Activated CD4-positive, alpha-beta T cell treated with anti-CD3 and anti-CD28 coated beads for 24 hours (primary cell): ENCODE results near the gene KAZN.

Source experiments
- DNase-seq, 2 donors: peaks; one replicate each; pipeline ENCODE4 v3.0.0-alpha.2; 2020; ENCODE audit warnings: low read depth in 2 of 2

Gene KAZN

DNA sequence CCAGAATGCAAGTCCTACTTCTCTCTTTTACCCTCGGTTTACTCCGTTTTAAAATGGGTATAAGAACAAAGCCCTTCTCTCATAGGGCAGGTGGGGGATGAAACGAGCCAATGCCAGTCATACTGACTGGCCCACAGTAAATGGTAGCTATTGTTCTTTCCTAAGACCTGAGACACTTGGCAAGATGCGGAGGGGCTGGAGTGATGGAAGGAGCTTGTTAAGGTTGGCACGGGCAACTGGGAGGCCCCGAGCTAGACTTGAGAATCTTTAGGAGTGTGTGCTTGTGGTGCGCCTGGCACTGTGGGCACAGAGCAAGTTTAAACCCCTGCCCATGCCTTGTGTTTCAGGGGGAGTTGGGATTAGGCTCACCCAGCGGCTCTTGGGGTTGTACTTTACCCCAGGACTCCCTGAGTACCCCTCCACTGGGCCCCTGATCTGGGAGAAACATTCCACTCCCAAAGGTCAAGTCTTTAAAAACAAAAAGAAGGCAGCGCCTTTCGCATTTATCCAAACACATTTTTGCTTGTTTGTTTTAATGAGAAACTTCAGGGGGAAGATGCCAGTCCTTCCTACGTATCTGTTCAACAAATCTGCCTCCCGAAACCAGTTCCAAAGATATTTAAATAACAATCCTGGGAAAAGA lies 314.5 kb downstream of the KAZN start:
- DNase-seq = no peak

DNA sequence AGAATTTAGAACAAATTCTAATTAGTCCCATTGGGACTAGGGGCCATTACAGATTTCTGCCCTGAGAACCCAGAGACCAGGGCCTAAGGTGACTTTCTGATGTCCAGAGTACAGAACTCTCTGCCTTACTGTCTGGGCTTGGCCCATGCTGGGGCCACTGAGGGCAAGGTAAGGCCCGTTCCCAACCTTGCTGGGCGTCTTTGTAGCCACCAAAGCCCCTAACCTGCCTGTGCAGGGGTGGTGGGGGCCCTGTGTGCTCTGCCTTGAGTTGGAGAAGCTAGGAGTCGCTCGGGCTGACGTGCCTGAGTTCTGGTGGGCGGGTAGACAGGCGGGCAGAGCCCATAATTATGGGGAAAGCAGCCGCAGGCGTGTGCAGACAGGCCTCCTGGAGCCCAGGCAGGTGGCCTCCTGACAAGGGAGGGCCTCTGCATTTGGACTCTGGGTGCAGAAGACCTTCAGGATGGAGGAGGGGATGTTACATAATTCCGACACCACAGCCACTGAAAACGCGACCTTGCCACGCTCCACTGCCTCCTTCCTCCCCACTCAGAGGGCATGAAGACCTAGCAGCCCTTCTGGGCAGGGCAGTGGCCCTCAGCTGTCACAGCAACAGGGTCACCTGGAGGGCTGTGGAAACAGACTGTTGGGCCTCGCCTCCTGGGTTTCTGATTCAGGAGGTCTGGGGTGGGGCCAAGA lies 315.1 kb downstream of the KAZN start:
- DNase-seq = no peak

DNA sequence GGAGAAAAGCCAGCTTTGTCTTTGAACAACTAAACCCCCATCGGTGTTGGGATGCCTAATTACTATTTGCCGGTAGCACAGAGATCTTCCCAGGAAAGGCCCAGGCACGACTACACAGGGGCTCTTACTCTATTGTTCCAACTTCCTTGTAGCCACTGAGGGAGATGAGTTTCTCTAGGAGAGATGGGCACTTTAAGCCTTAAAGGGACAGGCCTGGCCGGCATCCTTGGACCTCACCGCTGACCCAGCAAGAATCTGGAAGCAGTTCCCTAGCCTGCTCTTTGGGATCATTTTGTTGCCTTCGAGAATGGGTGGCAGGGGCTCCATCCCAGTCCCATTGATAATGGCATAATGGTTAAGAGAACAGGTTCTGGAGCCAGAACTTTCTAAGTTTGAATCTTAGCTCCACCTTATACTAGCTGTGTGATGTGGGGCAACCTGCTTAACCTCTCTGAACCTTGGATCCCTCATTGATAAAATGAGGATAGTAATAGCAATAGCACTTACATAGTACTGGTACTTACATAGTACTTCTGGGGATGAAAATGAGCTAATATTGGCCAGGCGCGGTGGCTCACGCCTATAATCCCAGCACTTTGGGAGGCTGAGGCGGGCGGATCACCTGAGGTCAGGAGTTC lies 316.0 kb downstream of the KAZN start:
- DNase-seq = no peak

DNA sequence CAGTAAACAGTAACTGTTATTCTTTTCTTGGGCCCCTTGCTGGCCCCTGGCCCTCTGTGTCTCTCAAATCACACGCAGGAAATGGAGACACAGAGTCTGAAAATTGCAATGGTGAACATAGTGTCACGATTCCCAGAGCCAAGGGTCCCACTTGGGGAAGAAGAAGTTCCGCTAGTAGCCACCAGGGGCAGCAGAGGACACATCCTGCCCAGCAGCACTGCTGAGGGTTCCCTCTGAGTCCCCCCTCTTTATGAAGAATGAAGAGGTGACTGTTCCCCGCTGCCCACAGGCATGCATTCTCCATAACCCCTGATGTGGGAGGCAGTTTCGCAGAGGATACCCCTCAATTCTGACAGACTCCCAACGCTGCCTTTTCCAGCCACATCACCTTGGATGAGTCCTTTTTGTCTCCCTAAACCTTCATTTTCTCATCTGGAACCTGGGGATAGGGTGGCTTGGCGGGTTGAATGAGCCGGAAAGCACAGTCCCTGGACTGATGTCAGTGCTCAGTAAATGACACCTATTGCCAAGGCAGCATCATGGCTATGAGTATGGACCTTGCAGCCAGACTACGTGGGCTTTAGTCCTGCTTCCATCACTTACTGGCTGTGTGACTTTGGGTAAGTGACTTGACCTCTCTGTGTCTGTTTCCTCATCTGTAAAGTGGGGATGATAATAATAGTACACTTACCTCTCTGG lies 317.0 kb downstream of the KAZN start:
- peak; percentile 25 to 27 for DNase-seq

DNA sequence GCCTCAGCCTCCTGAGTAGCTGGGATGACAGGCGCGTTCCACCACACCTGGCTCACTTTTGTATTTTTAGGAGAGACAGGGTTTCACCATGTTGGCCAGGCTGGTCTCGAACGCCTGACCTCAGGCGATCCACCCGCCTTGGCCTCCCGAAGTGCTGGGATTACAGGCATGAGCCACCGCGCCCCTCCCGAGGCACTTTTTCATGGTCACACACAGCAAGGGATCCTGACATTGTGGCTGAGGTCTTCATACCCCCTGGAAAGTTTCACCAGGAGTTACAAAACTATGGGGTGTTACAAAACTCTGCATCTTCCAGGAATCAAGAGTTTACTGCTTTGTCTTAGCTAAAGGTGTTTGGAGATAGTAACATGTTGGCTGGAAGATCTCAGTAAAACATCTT lies 320.8 kb downstream of the KAZN start:
- no peak for DNase-seq

DNA sequence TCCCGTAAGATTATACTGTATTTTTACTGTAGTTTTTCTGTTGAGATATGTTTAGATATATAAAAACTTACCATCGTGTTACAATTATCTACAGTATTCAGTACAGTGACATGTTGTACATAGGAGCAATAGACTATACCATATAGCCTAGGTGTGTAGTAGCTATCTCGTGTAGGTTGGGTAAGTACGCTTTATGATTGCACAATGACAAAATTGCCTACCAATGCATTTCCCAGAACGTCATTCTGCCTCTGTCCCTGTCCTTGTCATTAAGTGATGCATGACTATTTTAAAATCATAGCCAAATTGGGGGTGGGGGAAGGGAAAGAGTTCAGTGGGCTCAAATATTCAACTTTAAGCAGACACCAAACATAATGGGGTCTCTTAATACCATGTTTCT lies 321.3 kb downstream of the KAZN start:
- DNase-seq = no peak

DNA sequence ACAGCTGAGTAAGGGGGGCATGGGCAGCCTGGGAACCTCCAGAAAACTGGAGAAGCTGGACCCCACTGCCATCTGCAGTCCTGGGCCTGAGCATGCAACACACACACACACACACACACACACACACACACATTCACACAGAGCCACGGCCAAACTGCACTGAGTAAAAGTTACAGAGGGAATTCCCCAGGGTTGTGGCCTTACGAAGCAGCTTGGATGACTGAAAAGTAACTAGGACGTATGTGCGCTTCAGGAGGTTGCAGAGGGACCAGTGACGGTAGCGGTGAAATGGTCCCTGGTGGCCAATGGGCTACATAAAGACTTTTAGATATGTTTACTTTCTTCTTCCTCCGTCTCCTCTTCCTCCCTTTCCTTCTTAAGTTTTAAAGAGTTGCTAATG lies 322.6 kb downstream of the KAZN start:
- DNase-seq = no peak

DNA sequence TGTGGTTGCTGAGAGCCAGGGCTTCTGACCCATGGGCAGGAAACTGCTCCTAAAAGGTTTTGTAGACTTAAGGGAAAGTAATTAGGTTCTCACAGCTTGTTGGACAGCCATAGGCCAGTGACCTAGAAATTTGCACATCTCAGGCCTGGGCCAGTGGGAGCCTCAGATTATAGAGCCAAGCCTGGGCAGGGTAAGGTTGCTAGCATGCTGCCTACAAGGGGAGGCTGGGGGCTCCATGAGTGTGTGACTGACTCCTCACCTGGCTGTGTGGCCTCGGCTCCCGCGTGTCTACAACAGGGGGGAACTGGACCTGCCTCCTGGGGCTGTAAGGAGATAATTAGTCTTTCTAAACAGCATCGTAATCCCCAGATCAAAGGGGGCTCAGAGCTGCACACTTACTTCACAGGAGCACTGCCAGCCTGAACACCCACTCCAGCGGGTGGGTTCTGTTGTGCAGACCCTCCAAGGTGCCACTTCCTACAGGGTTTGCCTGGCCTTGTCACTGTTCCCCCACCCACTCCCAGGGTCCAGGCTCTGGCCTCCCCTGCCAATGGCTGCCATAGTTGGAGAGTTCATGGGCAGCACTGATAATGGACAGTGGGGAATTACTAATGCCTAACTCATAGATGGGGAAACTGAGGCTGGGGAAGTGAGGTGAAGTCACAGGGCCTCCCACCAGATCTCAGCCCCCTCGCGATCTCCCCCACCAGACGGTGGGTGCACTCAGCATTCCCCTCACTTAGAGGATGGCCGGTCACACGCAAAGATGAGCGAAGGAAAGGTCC lies 324.6 kb downstream of the KAZN start:
- DNase-seq = no peak

DNA sequence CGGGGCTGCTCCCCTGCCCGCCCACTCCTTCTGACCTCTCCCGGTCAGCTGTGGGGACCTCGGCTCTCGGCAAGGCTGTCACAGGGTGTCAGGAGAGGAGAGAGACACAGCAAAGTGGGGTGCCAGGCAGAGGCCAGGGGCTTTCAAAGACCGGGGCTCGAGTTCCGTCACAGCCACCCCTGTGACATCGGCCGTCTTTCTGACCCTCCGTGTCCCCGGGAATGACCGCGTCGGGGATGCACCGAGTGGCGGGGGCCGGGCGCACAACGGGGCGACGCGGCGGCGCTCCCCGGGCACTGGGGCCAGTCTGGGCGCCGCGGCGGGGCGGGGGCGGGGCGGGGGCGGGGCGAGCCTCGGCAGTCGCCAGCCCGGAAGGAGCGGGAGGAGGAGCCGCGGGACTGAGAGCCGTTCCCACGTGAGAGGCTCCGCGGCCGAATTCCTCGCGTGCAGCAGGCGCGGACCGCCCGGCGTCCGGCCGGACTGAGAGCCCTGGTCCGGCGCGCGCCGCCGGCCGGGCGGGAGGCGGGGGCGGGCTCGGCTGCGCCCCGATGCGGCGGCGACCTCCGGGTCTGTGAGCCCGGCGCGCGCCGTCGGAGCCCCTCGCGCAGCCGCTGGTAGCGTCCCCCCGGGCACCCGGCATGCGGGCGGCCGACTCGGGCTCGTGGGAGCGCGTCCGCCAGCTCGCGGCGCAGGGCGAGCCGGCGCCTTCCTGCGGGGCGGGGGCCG lies 325.4 kb downstream of the KAZN start:
- DNase-seq = peak in 1 of 2 donors; percentile 9

DNA sequence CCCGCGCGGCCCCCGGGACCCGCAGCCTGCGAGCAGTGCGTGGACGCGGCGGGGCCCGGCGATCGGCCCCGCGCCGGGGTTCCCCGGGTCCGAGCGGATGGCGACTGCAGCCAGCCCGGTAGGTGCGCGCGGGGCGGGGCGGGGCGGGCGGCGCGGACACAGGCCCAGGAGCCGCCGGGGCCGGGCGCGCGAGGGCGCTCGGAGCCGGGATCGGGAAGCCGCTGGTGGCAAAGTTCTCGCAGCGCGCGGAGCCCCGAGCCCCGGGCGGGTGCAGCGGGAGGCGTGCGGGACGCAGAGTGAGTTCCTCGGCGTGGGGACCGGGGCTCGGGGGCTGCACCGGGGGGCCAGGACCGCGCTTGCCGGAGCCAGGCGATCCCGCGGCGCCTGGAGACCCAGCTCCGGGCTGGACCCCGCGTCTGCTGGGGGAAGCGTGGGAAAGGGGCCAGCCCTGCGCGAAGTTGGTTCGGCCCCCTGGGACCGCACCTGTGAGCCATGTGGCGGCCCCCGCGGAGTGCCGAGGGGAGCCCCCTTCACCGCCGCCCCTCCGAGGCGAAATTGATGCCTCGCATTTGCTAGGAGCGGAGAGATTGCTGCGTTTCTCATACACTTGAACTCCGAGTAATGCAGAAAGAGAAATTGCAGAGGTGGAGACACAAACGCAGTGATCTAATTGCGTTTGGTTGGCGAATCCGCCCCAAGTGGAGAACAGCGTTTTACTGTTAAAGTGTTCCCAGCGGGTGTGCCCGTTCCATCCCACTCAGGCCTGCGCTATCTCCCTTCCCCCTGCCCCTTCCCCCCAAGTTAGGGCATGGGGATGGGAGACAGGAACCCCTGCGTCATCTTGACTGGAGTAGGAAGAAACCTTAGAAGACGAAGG lies 326.2 kb downstream of the KAZN start:
- peak in 1 of 2 donors; percentile 2 for DNase-seq

DNA sequence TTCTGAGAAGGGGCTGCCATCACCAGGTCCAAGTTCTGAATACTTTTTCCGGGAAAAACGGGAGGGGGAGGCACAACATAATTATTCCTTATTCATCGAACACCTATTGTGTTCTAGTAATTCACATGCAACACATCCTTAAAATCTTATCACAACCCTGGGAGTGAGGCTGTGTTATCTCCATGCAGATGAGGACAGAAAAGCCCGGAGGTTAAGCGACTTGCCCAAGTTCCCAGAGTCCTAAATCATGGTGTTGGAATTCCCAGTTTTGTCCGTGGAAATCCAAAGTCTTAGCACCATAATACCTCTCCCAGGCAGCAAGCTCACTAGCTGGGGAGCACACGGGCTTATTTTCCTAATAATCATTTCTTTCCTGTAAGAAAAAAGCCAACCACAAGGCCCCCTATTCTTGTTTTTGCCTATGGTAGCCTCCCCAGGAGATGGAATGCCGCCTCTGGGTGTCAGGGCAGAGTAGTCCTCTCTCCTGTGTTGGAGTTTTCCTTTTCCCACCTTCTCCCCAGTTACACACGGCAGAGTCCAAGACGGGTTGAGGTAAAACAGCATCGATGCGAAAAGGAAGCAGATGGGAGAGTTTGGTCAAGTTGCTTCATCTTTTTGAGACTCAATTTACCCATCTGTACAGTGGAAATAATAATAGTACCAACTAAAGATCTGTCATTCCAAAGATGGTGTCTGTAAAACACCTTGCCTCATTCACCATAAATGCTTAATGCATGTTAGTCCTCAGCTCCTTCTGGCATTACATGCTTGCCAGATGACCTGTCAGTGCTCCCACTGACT lies 327.1 kb downstream of the KAZN start:
- DNase-seq = no peak

DNA sequence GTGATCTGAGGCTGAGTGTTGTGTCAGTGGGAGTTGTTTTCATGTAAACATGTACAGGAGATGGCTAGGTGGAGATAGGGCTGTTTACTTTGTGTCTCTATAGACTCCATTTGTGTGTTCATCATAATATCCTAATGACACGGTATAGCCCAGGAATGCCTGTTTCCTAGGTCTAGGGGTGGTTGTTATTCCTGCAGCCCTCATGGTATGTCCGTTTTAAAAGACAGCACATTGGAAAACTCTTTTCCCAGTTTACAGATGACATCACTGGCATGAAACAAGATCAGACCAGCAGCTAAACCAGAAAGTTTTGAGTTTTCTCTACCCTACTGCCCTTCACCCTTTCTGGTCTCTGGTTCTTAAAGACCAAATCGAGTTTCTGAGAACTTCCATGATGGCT lies 327.7 kb downstream of the KAZN start:
- no peak for DNase-seq

DNA sequence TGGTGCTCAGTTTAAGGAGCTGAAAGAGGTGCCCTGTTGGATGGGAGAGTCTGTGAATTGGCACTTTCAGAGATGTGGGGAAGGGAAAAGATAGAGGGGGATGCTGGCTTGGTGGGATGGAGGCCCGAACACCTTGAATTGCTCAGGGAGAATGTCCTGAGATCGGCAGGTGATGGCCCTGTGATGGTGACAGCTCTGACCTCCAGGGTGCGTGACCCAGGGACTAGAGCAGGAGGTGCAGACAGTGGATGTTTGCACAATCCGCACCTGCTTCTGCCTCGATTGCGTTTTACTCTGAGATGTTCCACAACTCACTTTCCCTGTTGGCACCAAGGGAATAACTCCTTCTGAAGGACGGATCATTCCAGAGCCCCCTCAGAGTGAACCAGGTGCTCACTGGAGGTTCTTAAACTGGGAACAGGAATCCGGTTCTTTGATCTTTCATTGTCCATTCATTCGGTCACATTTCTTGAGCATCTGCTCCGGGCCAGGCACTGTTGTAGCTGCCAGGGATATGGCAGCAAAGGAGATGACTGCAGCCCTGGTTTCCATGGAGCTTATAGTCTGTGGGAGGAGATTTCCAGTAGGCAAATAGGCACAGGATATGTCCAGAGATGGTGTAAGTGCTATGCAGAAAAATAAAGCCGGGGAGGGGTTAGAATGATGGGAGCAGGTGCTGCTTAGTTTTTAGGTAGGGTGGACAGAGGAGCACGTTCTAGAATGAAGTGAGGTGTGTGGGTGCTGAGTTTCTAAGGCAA lies 328.5 kb downstream of the KAZN start:
- no peak for DNase-seq

DNA sequence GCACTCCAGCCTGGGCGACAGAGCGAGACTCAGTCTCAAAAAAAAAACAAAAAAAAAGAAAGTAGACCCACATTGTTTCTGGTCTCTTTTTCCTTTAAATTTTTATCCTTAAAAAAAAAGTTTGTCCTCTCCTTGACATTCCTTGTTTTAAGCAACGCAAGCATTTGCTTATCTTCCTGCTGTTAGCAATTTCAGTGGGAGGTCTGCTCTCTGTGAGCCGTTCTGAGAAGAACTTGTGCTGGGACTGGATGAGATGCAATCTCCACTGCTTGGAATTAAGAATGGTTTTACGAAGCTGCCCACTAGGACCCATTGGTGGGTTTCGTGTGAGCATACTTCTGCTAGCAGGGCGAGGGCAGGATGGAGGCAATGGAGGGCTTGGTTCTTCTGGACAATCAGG lies 329.9 kb downstream of the KAZN start:
- no peak for DNase-seq

DNA sequence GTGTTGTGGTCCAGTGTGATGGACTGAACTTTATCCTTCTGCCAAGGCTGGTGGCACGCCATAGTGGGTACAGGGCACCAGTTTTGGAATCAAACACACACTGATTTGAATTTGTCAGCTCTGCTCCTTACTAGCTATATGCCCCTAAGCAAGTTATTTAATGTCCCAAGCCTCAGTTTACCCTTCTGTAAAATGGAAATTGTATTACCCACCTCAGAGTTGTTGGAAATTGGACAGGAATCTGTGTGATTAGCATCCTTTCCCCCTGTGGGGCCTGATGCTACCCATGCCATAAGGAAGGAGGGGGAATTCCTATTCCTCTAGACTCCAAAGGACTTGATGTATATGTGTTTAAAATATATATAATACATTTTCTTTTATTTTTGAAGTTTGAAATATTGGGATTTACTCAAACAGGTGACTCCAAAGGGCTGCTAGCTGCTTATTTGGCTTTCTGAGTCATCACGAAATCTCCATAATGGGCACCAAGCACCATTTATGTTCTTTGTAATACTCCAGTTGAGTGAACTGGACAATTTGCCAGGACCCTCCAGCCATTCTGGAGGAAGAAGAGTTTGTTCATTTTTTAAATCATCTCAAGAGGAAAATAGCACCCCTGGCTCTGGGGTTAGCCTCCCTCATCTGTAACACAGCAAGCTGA lies 330.5 kb downstream of the KAZN start:
- DNase-seq = no peak

DNA sequence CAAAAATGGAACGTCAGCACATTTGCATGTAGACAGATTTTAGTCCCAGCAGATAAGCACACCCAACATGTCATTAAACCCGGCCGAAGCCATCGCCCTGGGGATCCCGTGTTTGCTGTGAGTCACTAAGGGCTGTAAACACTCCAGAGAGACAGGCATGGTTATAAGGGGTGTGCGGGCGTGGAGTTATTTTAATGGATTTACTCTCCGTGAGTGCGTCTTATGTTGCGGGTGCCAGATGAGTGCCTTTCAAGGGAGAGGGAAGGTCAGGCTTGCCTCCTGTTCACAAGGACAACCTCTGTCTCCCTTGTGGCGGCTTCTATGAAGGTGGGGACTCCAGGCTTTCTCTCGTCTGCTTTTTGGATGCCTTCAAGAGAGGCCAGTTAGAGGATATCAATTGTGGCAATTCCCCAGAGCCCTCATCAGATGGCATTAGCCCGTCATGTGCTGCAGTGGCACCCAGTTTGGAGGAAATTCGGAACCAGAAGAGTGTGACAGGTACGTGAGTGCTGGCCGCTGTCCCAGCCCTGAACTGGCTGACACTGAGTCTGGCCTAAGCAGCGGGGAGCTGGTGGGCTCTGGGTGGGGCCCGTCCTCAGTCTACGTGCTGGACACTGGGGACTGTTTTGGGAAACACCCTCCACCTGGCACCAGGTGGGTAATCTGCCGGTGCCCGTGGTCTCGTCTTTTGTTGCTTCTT lies 331.2 kb downstream of the KAZN start:
- no peak for DNase-seq

DNA sequence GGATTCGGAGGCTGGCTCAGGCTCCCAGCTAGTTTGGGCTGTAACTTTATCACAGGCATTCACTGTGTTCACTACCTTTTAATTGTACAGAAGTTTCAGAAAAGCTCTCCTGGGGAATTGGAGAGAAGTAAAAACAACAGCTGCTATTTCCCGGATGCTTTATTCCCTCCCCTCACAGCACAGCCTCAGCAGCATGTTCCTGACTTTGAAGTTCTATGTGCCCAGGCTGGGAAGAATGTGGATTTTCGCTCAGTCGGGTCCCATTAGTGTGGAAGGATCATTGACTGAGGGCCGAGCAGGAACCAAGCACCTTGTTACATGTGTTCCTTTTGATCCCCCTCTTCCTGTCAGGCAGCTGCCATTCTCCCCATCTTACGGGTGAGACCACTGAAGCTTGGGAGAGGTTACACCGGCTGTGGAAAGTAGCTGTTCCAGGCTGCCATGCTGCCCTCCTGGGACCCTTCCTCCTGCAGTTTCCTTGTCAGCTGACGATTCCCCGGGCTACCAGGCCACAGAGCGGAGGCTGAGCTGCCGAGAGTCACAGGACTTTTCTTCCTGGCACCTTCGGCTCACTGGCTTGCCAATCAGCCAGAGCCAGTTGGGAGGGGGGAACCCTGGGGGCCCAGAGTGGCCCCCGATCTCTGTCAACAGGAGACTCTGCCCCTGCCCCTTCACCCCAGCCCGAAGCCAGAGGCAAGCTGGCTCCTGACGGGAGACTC lies 331.9 kb downstream of the KAZN start:
- DNase-seq = no peak
